Neural progenitor cell (in vitro differentiated cells): ENCODE data around the gene GJB6. TPM values are rescaled to one million over a fixed set of nuclear protein-coding genes. Genes with fewer than 3 reads are reported as not detected.
A peak's percentile ranks its signal among the peaks of the same experiment; 100 is the strongest.

ENCODE experiments used
- DNase-seq: peaks from one replicate; pipeline ENCODE4 v3.0.0-alpha.2; 2016; ENCODE audit warnings: low spot score
- H2AFZ ChIP-seq: fragments of 200-600 bp; sonication (generic); replicated peaks from 2 replicates; pipeline ENCODE4 v1.6.1; 2016; ENCODE audit warnings: antibody characterized with exemption
- H3F3A ChIP-seq: fragments of 200-600 bp; sonication (generic); 2 replicates; pipeline ENCODE4 v1.6.1; 2016; ENCODE audit warnings: antibody characterized with exemption, low read depth
- H3K27ac ChIP-seq: fragments of 200-600 bp; sonication (generic); 2 replicates; pipeline ENCODE4 v1.5.1; 2016; ENCODE audit warnings: mild to moderate bottlenecking
- H3K27me3 ChIP-seq: fragments of 200-600 bp; sonication (generic); 2 replicates; pipeline ENCODE4 v1.6.1; 2016; ENCODE audit warnings: mild to moderate bottlenecking, moderate library complexity
- H3K36me3 ChIP-seq: fragments of 200-600 bp; sonication (generic); 2 replicates; pipeline ENCODE4 v1.5.1; 2016
- H3K4me1 ChIP-seq: fragments of 200-600 bp; sonication (generic); 2 replicates; pipeline ENCODE4 v1.6.1; 2016; ENCODE audit warnings: mixed run types
- H3K4me2 ChIP-seq: fragments of 200-600 bp; sonication (generic); 2 replicates; pipeline ENCODE4 v1.6.1; 2016
- H3K4me3 ChIP-seq: fragments of 200-600 bp; sonication (generic); 2 replicates; pipeline ENCODE4 v1.5.1; 2016
- H3K79me2 ChIP-seq: fragments of 200-600 bp; sonication (generic); 2 replicates; pipeline ENCODE4 v1.6.1; 2016; ENCODE audit warnings: low read depth
- H3K9ac ChIP-seq: fragments of 200-600 bp; sonication (generic); 2 replicates; pipeline ENCODE4 v1.6.1; 2016
- H3K9me3 ChIP-seq: fragments of 200-600 bp; sonication (generic); 2 replicates; pipeline ENCODE4 v1.5.1; 2016; ENCODE audit warnings: low read depth
- H4K20me1 ChIP-seq: fragments of 200-600 bp; sonication (generic); 2 replicates; pipeline ENCODE4 v1.6.1; 2016; ENCODE audit warnings: low read depth
- H3K27ac Mint-ChIP-seq: 3 replicates; pipeline ENCODE4 v1.8.0; 2021; ENCODE audit warnings: mixed read lengths
- H3K27me3 Mint-ChIP-seq: 2 replicates; pipeline ENCODE4 v1.8.0; 2022; ENCODE audit warnings: low read depth, mild to moderate bottlenecking, inconsistent platforms, moderate library complexity, mixed read lengths; ENCODE audit not compliant: insufficient read depth
- H3K36me3 Mint-ChIP-seq: 3 replicates; pipeline ENCODE4 v1.8.0; 2021; ENCODE audit warnings: mixed read lengths
- H3K4me1 Mint-ChIP-seq: 3 replicates; pipeline ENCODE4 v1.8.0; 2021; ENCODE audit warnings: mixed read lengths
- H3K4me3 Mint-ChIP-seq: 3 replicates; pipeline ENCODE4 v1.8.0; 2021; ENCODE audit warnings: mild to moderate bottlenecking, moderate library complexity, mixed read lengths
- H3K9me3 Mint-ChIP-seq: 3 replicates; pipeline ENCODE4 v1.8.0; 2020; ENCODE audit warnings: mixed read lengths
- CTCF ChIP-seq: fragments of 200-600 bp; sonication (generic); IDR thresholded peaks from 2 replicates; pipeline ENCODE4 v1.5.1; 2017; ENCODE audit warnings: antibody characterized with exemption, mild to moderate bottlenecking
- EZH2 ChIP-seq: fragments of 200-600 bp; sonication (generic); IDR thresholded peaks from 2 replicates; pipeline ENCODE4 v1.6.1; 2017; ENCODE audit warnings: antibody characterized with exemption, mild to moderate bottlenecking, moderate library complexity
- EZH2phosphoT487 ChIP-seq: fragments of 200-600 bp; sonication (generic); IDR thresholded peaks from 2 replicates; pipeline ENCODE4 v1.6.1; 2017; ENCODE audit warnings: antibody characterized with exemption
- total RNA-seq: library from RNA; depleted of rRNA; stranded (reverse); fragments of >200 nt; gene quantifications from 2 replicates; pipeline ENCODE4 v1.2.3, GENCODE V29; 2015; ENCODE audit warnings: low replicate concordance

The GJB6 gene
- total RNA-seq, 1 donor from 2014 or later = not detected

GRCh38 chr13:20232556-20233277 lies 598 bp upstream of the GJB6 start:
- DNase-seq = no peak
- Mint-ChIP-seq H3K27ac (no peak overlapping the region), H3K4me3 (peak overlapping the region; percentile 55), H3K9me3 (peaks cover 8% of the 10 kb centered on the region), H3K4me1 (peaks cover 4% of the 10 kb centered on the region), H3K36me3 (no peaks in the 10 kb centered on the region), H3K27me3 (peaks cover 46% of the 10 kb centered on the region)
- peaks cover 10% of the 10 kb centered on the region for H4K20me1 ChIP-seq
- no peak overlapping the region for H3K9ac ChIP-seq
- peaks cover 12% of the 10 kb centered on the region for H3K4me1 ChIP-seq
- H3K27me3 ChIP-seq = peaks cover 79% of the 10 kb centered on the region
- peak overlapping the region; percentile 57 for H3K4me3 ChIP-seq
- TF ChIP-seq EZH2phosphoT487 (no peak), CTCF (no peak), EZH2 (peak; percentile 59)
- no peak overlapping the region for H3K27ac ChIP-seq
- H2AFZ ChIP-seq = peak overlapping the region; percentile 54
- H3K4me2 ChIP-seq = peak overlapping the region; percentile 94
- H3F3A ChIP-seq = peaks cover 5% of the 10 kb centered on the region
- no peaks in the 10 kb centered on the region for H3K9me3 ChIP-seq
- H3K36me3 ChIP-seq = no peaks in the 10 kb centered on the region
- H3K79me2 ChIP-seq = no peaks in the 10 kb centered on the region

- Mint-ChIP-seq H3K4me1 (peaks cover 4% of the 10 kb centered on the region), H3K9me3 (peaks cover 8% of the 10 kb centered on the region), H3K36me3 (no peaks in the 10 kb centered on the region), H3K4me3 (peak overlapping the region; percentile 78), H3K27ac (no peak overlapping the region), H3K27me3 (peaks cover 46% of the 10 kb centered on the region)
- peaks cover 10% of the 10 kb centered on the region for H4K20me1 ChIP-seq
- H3K4me2 ChIP-seq = peak overlapping the region; percentile 94
- H3F3A ChIP-seq = peaks cover 5% of the 10 kb centered on the region
- no peaks in the 10 kb centered on the region for H3K36me3 ChIP-seq
- peak overlapping the region; percentile 57 for H3K4me3 ChIP-seq
- peak; percentile 17 for DNase-seq
- H3K4me1 ChIP-seq = peaks cover 12% of the 10 kb centered on the region
- no peaks in the 10 kb centered on the region for H3K9me3 ChIP-seq
- H3K9ac ChIP-seq = no peak overlapping the region
- H2AFZ ChIP-seq = peak overlapping the region; percentile 54
- no peak overlapping the region for H3K27ac ChIP-seq
- no peak for TF ChIP-seq EZH2
- no peak for TF ChIP-seq EZH2phosphoT487
- no peak for TF ChIP-seq CTCF
- H3K27me3 ChIP-seq = peaks cover 88% of the 10 kb centered on the region
- H3K79me2 ChIP-seq = no peaks in the 10 kb centered on the region
Measured at GRCh38 chr13:20230913-20231838, 943 bp downstream of the GJB6 start.

DNA sequence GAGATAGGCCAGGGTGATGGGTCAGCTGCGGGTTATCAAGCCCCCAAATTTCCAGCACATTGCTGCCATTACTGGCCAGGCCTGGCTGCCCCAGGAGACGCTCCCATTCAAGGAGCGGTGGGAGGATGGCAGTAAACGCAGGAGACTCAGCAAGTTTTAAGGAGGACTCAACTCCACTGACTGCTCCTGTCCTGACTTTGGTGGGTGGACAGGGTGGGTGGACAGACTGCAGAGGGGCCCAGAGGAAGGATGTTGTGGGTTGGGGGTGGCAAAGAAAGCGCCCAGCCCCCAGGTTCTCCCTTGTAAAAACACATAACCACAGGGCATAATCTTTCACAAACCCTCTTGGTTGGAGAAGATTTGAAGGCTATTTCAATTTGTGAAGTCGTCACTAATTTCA lies 4.4 kb downstream of the GJB6 start:
- peaks cover 22% of the 10 kb centered on the region for H3K27me3 Mint-ChIP-seq
- no peak overlapping the region for H3K4me3 ChIP-seq

More for the DNA sequence above, 4.4 kb downstream of the GJB6 start:
- Mint-ChIP-seq H3K36me3 (no peaks in the 10 kb centered on the region), H3K4me1 (peaks cover 4% of the 10 kb centered on the region), H3K9me3 (peaks cover 5% of the 10 kb centered on the region), H3K4me3 (no peak overlapping the region), H3K27ac (no peak overlapping the region)
- H3F3A ChIP-seq = peaks cover 5% of the 10 kb centered on the region
- peaks cover 80% of the 10 kb centered on the region for H3K27me3 ChIP-seq
- H3K27ac ChIP-seq = no peak overlapping the region
- H3K9me3 ChIP-seq = no peaks in the 10 kb centered on the region
- peaks cover 12% of the 10 kb centered on the region for H3K4me1 ChIP-seq
- H3K9ac ChIP-seq = no peak overlapping the region
- no peaks in the 10 kb centered on the region for H3K36me3 ChIP-seq
- TF ChIP-seq EZH2phosphoT487 = no peak
- TF ChIP-seq EZH2 = no peak
- TF ChIP-seq CTCF = no peak
- H4K20me1 ChIP-seq = peaks cover 10% of the 10 kb centered on the region
- no peak overlapping the region for H3K4me2 ChIP-seq
- DNase-seq = no peak
- H3K79me2 ChIP-seq = no peaks in the 10 kb centered on the region
- H2AFZ ChIP-seq = no peak overlapping the region
